Measurements from ENCODE around the gene NUDT14.
A peak's percentile ranks its signal among the peaks of the same experiment; 100 is the strongest.

The NUDT14 gene

GRCh38 chr14:105124823-105125222 is 56.3 kb downstream of the NUDT14 start:
- H3K27me3 ChIP-seq (ENCODE audit: insufficient read depth, low read length, poor library complexity), result peaks cover 15% of the 10 kb centered on the region
- no peak overlapping the region for H3K4me3 ChIP-seq (ENCODE audit: low read depth in 1 of 2, low read length in 2 of 2)
- H3K9ac ChIP-seq (ENCODE audit: low read depth, low read length), result no peak overlapping the region
- no peaks in the 10 kb centered on the region for H3K36me3 ChIP-seq (ENCODE audit: insufficient read depth, low read length)
- TF ChIP-seq CTCF (IDR thresholded peaks at IDR 0.05; ENCODE audit: borderline replicate concordance, extremely low read depth, low read length, poor library complexity, severe bottlenecking), result no peak
- no peak for TF ChIP-seq EZH2 (IDR thresholded peaks at IDR 0.05; ENCODE audit: borderline replicate concordance, low read depth, low read length, severe bottlenecking)
- ATAC-seq (ENCODE audit: insufficient read depth, low read depth) (no peak), DNase-seq (no peak)
- peaks cover 11% of the 10 kb centered on the region for H3K9me3 ChIP-seq (ENCODE audit: insufficient read depth, low read length, severe bottlenecking)
- H3K27ac ChIP-seq (ENCODE audit: low read length), result no peak overlapping the region
- H3K79me2 ChIP-seq (ENCODE audit: insufficient read depth, low read length), result no peaks in the 10 kb centered on the region
- H4K20me1 ChIP-seq (ENCODE audit: insufficient read depth, low read length), result no peaks in the 10 kb centered on the region
- H3K4me1 ChIP-seq (ENCODE audit: insufficient read depth, low read length), result no peaks in the 10 kb centered on the region
- H3K4me2 ChIP-seq (ENCODE audit: insufficient read depth, low read length), result no peak overlapping the region
- no peak overlapping the region for H2AFZ ChIP-seq (ENCODE audit: low read depth, low read length)

- peaks cover 15% of the 10 kb centered on the region for H3K27me3 ChIP-seq (ENCODE audit: insufficient read depth, low read length, poor library complexity)
- no peak overlapping the region for H3K4me2 ChIP-seq (ENCODE audit: insufficient read depth, low read length)
- ATAC-seq (ENCODE audit: insufficient read depth, low read depth) (peak; percentile 37; the same call in 1 of the 3 replicates), DNase-seq (no peak)
- H3K9ac ChIP-seq (ENCODE audit: low read depth, low read length), result no peak overlapping the region
- no peak overlapping the region for H3K27ac ChIP-seq (ENCODE audit: low read length)
- no peaks in the 10 kb centered on the region for H3K79me2 ChIP-seq (ENCODE audit: insufficient read depth, low read length)
- H3K36me3 ChIP-seq (ENCODE audit: insufficient read depth, low read length), result no peaks in the 10 kb centered on the region
- peaks cover 11% of the 10 kb centered on the region for H3K9me3 ChIP-seq (ENCODE audit: insufficient read depth, low read length, severe bottlenecking)
- no peaks in the 10 kb centered on the region for H4K20me1 ChIP-seq (ENCODE audit: insufficient read depth, low read length)
- H3K4me3 ChIP-seq (ENCODE audit: low read depth in 1 of 2, low read length in 2 of 2), result no peak overlapping the region
- H2AFZ ChIP-seq (ENCODE audit: low read depth, low read length), result no peak overlapping the region
- TF ChIP-seq CTCF (IDR thresholded peaks at IDR 0.05; ENCODE audit: borderline replicate concordance, extremely low read depth, low read length, poor library complexity, severe bottlenecking) (no peak), EZH2 (IDR thresholded peaks at IDR 0.05; ENCODE audit: borderline replicate concordance, low read depth, low read length, severe bottlenecking) (no peak)
- H3K4me1 ChIP-seq (ENCODE audit: insufficient read depth, low read length), result no peaks in the 10 kb centered on the region
Observed at GRCh38 chr14:105123981-105124765, 56.9 kb downstream of the NUDT14 start.

- Histone ChIP-seq H3K27me3 (ENCODE audit: insufficient read depth, low read length, poor library complexity) (peaks cover 15% of the 10 kb centered on the region), H3K27ac (ENCODE audit: low read length) (no peak overlapping the region), H2AFZ (ENCODE audit: low read depth, low read length) (no peak overlapping the region), H3K36me3 (ENCODE audit: insufficient read depth, low read length) (no peaks in the 10 kb centered on the region), H3K79me2 (ENCODE audit: insufficient read depth, low read length) (no peaks in the 10 kb centered on the region), H4K20me1 (ENCODE audit: insufficient read depth, low read length) (no peaks in the 10 kb centered on the region), H3K4me1 (ENCODE audit: insufficient read depth, low read length) (no peaks in the 10 kb centered on the region), H3K4me2 (ENCODE audit: insufficient read depth, low read length) (no peak overlapping the region), H3K9ac (ENCODE audit: low read depth, low read length) (no peak overlapping the region), H3K4me3 (ENCODE audit: low read depth in 1 of 2, low read length in 2 of 2) (no peak overlapping the region), H3K9me3 (ENCODE audit: insufficient read depth, low read length, severe bottlenecking) (peaks cover 11% of the 10 kb centered on the region)
- ATAC-seq (ENCODE audit: insufficient read depth, low read depth), result no peak
- DNase-seq, result no peak
- no peak for TF ChIP-seq EZH2 (IDR thresholded peaks at IDR 0.05; ENCODE audit: borderline replicate concordance, low read depth, low read length, severe bottlenecking)
Observed at GRCh38 chr14:105123064-105123665, 57.9 kb downstream of the NUDT14 start.
